Esophagus muscularis mucosa (tissue), 4 donors: ENCODE data around the gene PCDHB6.

Source experiments
- EP300 ChIP-seq: sonication (generic); formaldehyde crosslinking; IDR thresholded peaks from one replicate; pipeline ENCODE4 v1.6.1; 2017; ENCODE audit warnings: antibody characterized with exemption
- POLR2A ChIP-seq: fragments of 450-650 bp; IDR thresholded peaks from one replicate; pipeline ENCODE4 v1.6.1; 2017; ENCODE audit warnings: antibody characterized with exemption, moderate library complexity, mild to moderate bottlenecking, low read depth
- POLR2AphosphoS5 ChIP-seq, 2 donors: sonication (generic); formaldehyde crosslinking; IDR thresholded peaks; one replicate each; pipeline ENCODE4 v1.6.1; 2017; ENCODE audit warnings: antibody characterized with exemption in 2 of 2
- TF ChIP-seq, protein P1 (sequence below), 3 experiments: fragments of 200-600 bp in 2 of 3; fragments of 450-650 bp in 1 of 3; sonication (generic) in 2 of 3; IDR thresholded peaks; one replicate each; pipeline ENCODE4 v1.5.1; 2017 to 2019; ENCODE audit warnings: antibody characterized with exemption in 3 of 3, mild to moderate bottlenecking in 2 of 3, moderate library complexity in 1 of 3

- TF ChIP-seq POLR2A (no peak), POLR2AphosphoS5 (IDR thresholded peaks at IDR 0.05) (no peak), EP300 (no peak)
- TF ChIP-seq, protein P1, sequence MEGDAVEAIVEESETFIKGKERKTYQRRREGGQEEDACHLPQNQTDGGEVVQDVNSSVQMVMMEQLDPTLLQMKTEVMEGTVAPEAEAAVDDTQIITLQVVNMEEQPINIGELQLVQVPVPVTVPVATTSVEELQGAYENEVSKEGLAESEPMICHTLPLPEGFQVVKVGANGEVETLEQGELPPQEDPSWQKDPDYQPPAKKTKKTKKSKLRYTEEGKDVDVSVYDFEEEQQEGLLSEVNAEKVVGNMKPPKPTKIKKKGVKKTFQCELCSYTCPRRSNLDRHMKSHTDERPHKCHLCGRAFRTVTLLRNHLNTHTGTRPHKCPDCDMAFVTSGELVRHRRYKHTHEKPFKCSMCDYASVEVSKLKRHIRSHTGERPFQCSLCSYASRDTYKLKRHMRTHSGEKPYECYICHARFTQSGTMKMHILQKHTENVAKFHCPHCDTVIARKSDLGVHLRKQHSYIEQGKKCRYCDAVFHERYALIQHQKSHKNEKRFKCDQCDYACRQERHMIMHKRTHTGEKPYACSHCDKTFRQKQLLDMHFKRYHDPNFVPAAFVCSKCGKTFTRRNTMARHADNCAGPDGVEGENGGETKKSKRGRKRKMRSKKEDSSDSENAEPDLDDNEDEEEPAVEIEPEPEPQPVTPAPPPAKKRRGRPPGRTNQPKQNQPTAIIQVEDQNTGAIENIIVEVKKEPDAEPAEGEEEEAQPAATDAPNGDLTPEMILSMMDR (IDR thresholded peaks at IDR 0.05) = no peak
These were observed 5.9 kb downstream of the PCDHB6 start for GRCh38 chr5:141155540-141156374.
